ENCODE results near the gene GALNT10.

The GALNT10 gene

GRCh38 chr5:154315756-154316155 is 125.2 kb downstream of the GALNT10 start:
- H3K36me3 ChIP-seq (ENCODE audit: control insufficient read depth, insufficient read depth, low read length), result no peaks in the 10 kb centered on the region
- H3K4me3 ChIP-seq (ENCODE audit: low read length), result no peak overlapping the region
- no peaks in the 10 kb centered on the region for H3K27me3 ChIP-seq (ENCODE audit: control insufficient read depth, insufficient read depth, low read length)
- H3K9ac ChIP-seq (ENCODE audit: low read length), result no peak overlapping the region
- peaks cover 13% of the 10 kb centered on the region for H3K4me1 ChIP-seq (ENCODE audit: control insufficient read depth, insufficient read depth, low read length)
- no peaks in the 10 kb centered on the region for H3K9me3 ChIP-seq (ENCODE audit: control insufficient read depth, low read length)

DNA sequence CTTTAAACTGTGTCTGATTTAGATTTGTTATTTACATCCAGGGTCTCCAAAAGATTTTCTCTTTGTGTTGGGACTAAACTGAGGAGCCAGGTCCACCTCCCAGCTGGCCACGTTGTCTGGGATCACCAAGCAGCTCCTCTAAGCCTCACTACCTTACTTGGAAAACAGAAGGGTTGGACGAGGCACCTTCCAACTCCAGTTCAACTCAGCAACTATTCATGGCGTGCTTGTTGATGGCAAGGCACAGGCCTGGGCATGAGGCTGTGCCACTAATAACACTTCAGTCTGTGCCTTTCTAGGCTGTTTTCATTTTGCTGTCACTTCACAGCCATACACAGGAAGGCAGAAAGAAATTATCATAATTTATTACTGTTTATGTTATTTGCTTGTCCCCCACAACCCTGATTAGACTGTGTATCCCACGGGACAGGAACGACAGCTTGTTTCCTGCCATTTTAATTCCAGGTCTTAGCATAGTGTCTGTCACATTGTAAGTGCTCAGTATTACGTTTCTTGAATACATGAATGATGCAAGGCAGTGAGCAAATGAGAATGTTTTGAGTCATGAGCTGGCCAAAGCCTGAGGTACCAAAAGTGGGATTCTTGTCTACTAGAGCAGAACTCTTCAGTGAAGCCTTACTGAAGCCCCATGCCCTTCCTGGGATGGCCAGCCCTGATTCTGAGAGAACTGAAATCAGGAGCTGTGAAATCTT is 125.8 kb downstream of the GALNT10 start:
- Histone ChIP-seq H3K9me3 (ENCODE audit: control insufficient read depth, low read length) (no peaks in the 10 kb centered on the region), H3K4me1 (ENCODE audit: control insufficient read depth, insufficient read depth, low read length) (peaks cover 14% of the 10 kb centered on the region)

DNA sequence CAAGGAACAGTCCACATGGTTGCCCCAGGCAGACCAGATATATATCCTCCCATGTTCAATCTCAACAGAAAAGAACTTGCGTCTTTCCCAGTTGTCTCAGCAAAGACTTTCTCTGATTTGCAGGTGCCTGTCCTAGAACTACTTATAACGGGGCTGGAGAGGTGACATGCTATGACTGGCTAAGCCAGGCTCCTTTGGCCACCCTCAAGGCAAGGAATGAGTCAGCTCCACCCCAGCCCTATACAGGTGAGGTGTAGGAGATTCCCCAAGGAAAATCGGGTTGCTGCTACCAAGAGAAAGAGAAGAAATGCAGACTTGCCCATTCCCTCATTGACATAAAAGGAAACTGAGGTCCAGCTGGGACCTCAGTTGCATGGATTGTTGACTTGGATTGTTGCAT is 127.4 kb downstream of the GALNT10 start:
- H3K9ac ChIP-seq (ENCODE audit: low read length), result no peak overlapping the region
- no peaks in the 10 kb centered on the region for H3K36me3 ChIP-seq (ENCODE audit: control insufficient read depth, insufficient read depth, low read length)
- H3K4me1 ChIP-seq (ENCODE audit: control insufficient read depth, insufficient read depth, low read length), result peaks cover 6% of the 10 kb centered on the region
- no peaks in the 10 kb centered on the region for H3K27me3 ChIP-seq (ENCODE audit: control insufficient read depth, insufficient read depth, low read length)
- no peaks in the 10 kb centered on the region for H3K9me3 ChIP-seq (ENCODE audit: control insufficient read depth, low read length)
- no peak overlapping the region for H3K4me3 ChIP-seq (ENCODE audit: low read length)

More for the DNA sequence above, 125.8 kb downstream of the GALNT10 start:
- Histone ChIP-seq H3K9ac (ENCODE audit: low read length) (no peak overlapping the region), H3K36me3 (ENCODE audit: control insufficient read depth, insufficient read depth, low read length) (no peaks in the 10 kb centered on the region), H3K4me3 (ENCODE audit: low read length) (no peak overlapping the region), H3K27me3 (ENCODE audit: control insufficient read depth, insufficient read depth, low read length) (no peaks in the 10 kb centered on the region)

DNA sequence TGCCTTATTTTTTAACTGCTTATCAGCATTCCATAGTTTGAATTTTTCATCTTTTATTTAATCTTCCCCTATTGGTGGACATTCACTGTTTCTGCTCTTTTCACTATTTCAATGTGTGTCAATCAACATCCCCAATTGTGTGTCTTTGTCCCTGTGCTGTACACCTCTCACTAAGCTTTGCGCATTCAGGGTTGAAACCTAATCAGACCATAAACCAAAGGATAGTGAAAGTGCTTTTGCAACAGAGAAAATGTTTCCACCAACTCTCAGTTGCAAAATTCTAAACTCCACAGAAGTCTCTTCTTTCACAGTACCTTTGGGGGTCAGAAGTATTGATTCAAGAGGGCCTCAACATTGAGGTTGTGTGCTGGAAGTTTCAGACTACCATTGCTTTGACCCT is 128.2 kb downstream of the GALNT10 start:
- Histone ChIP-seq H3K4me3 (ENCODE audit: low read length) (no peak overlapping the region), H3K4me1 (ENCODE audit: control insufficient read depth, insufficient read depth, low read length) (peaks cover 6% of the 10 kb centered on the region), H3K9me3 (ENCODE audit: control insufficient read depth, low read length) (no peaks in the 10 kb centered on the region), H3K9ac (ENCODE audit: low read length) (no peak overlapping the region), H3K36me3 (ENCODE audit: control insufficient read depth, insufficient read depth, low read length) (no peaks in the 10 kb centered on the region), H3K27me3 (ENCODE audit: control insufficient read depth, insufficient read depth, low read length) (no peaks in the 10 kb centered on the region)

- Histone ChIP-seq H3K4me3 (ENCODE audit: low read length) (no peak overlapping the region), H3K9me3 (ENCODE audit: control insufficient read depth, low read length) (no peaks in the 10 kb centered on the region), H3K36me3 (ENCODE audit: control insufficient read depth, insufficient read depth, low read length) (no peaks in the 10 kb centered on the region), H3K9ac (ENCODE audit: low read length) (no peak overlapping the region), H3K4me1 (ENCODE audit: control insufficient read depth, insufficient read depth, low read length) (peaks cover 6% of the 10 kb centered on the region), H3K27me3 (ENCODE audit: control insufficient read depth, insufficient read depth, low read length) (no peaks in the 10 kb centered on the region)
These were observed 129.2 kb downstream of the GALNT10 start for GRCh38 chr5:154319736-154320135.

GRCh38 chr5:154320224-154321089 is 129.9 kb downstream of the GALNT10 start:
- Histone ChIP-seq H3K9ac (ENCODE audit: low read length) (no peak overlapping the region), H3K4me3 (ENCODE audit: low read length) (no peak overlapping the region), H3K4me1 (ENCODE audit: control insufficient read depth, insufficient read depth, low read length) (peaks cover 6% of the 10 kb centered on the region), H3K36me3 (ENCODE audit: control insufficient read depth, insufficient read depth, low read length) (no peaks in the 10 kb centered on the region), H3K27me3 (ENCODE audit: control insufficient read depth, insufficient read depth, low read length) (no peaks in the 10 kb centered on the region), H3K9me3 (ENCODE audit: control insufficient read depth, low read length) (no peaks in the 10 kb centered on the region)

- Histone ChIP-seq H3K36me3 (ENCODE audit: control insufficient read depth, insufficient read depth, low read length) (no peaks in the 10 kb centered on the region), H3K9me3 (ENCODE audit: control insufficient read depth, low read length) (no peaks in the 10 kb centered on the region), H3K4me3 (ENCODE audit: low read length) (no peak overlapping the region), H3K9ac (ENCODE audit: low read length) (no peak overlapping the region), H3K27me3 (ENCODE audit: control insufficient read depth, insufficient read depth, low read length) (no peaks in the 10 kb centered on the region), H3K4me1 (ENCODE audit: control insufficient read depth, insufficient read depth, low read length) (peaks cover 6% of the 10 kb centered on the region)
These were observed 131.0 kb downstream of the GALNT10 start for GRCh38 chr5:154321546-154321945.

- Histone ChIP-seq H3K4me3 (ENCODE audit: low read length) (no peak overlapping the region), H3K27me3 (ENCODE audit: control insufficient read depth, insufficient read depth, low read length) (no peaks in the 10 kb centered on the region), H3K9ac (ENCODE audit: low read length) (no peak overlapping the region), H3K36me3 (ENCODE audit: control insufficient read depth, insufficient read depth, low read length) (no peaks in the 10 kb centered on the region), H3K4me1 (ENCODE audit: control insufficient read depth, insufficient read depth, low read length) (peaks cover 6% of the 10 kb centered on the region), H3K9me3 (ENCODE audit: control insufficient read depth, low read length) (no peaks in the 10 kb centered on the region)
These were observed 133.5 kb downstream of the GALNT10 start for GRCh38 chr5:154324033-154324432.

DNA sequence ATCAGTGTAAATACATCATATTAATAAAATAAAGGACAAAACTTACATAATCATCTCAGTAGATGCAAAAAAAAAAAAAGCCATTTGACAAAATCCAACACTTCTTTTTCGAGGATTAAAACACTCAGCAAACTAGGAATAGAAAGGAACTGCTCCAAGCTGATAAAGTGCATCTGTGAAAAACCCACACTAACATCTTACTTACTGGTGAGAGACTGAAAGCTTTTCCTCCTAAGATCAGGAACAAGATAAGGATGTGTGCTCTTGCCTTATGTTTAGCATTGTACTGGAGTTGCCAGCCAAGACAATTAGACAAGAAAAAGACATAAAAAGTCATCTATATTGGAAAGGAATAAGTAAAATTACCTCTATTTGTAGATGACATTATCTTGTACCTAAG is 135.0 kb downstream of the GALNT10 start:
- H3K4me1 ChIP-seq (ENCODE audit: control insufficient read depth, insufficient read depth, low read length), result peaks cover 3% of the 10 kb centered on the region
- no peaks in the 10 kb centered on the region for H3K27me3 ChIP-seq (ENCODE audit: control insufficient read depth, insufficient read depth, low read length)
- no peaks in the 10 kb centered on the region for H3K36me3 ChIP-seq (ENCODE audit: control insufficient read depth, insufficient read depth, low read length)
- H3K9ac ChIP-seq (ENCODE audit: low read length), result no peak overlapping the region
- H3K4me3 ChIP-seq (ENCODE audit: low read length), result no peak overlapping the region
- no peaks in the 10 kb centered on the region for H3K9me3 ChIP-seq (ENCODE audit: control insufficient read depth, low read length)

GRCh38 chr5:154329062-154329461 is 138.5 kb downstream of the GALNT10 start:
- Histone ChIP-seq H3K4me3 (ENCODE audit: low read length) (no peak overlapping the region), H3K27me3 (ENCODE audit: control insufficient read depth, insufficient read depth, low read length) (no peaks in the 10 kb centered on the region), H3K36me3 (ENCODE audit: control insufficient read depth, insufficient read depth, low read length) (no peaks in the 10 kb centered on the region), H3K4me1 (ENCODE audit: control insufficient read depth, insufficient read depth, low read length) (no peaks in the 10 kb centered on the region), H3K9ac (ENCODE audit: low read length) (no peak overlapping the region), H3K9me3 (ENCODE audit: control insufficient read depth, low read length) (no peaks in the 10 kb centered on the region)

DNA sequence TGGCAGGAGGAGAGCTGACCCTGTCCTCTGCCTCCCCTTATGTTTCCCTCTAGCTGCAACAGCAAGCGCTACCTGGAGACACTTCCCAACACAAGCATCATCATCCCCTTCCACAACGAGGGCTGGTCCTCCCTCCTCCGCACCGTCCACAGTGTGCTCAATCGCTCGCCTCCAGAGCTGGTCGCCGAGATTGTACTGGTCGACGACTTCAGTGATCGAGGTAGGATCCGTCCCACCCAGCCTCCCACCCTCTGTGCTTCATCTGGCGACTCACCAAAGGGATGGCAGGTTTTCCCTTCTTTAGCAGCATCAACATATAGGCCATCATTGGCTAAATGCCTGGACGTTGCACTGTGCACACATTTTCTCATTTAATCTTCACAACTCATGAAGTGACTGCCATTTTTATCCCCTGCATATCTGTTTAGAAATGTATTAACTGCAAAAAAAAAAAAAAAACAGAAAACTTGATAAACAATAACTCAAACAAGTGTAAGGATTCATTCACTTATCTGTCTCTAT is 139.0 kb downstream of the GALNT10 start:
- no peak overlapping the region for H3K4me3 ChIP-seq (ENCODE audit: low read length)
- H3K27me3 ChIP-seq (ENCODE audit: control insufficient read depth, insufficient read depth, low read length), result no peaks in the 10 kb centered on the region
- H3K9ac ChIP-seq (ENCODE audit: low read length), result no peak overlapping the region
- no peaks in the 10 kb centered on the region for H3K9me3 ChIP-seq (ENCODE audit: control insufficient read depth, low read length)
- no peaks in the 10 kb centered on the region for H3K36me3 ChIP-seq (ENCODE audit: control insufficient read depth, insufficient read depth, low read length)
- H3K4me1 ChIP-seq (ENCODE audit: control insufficient read depth, insufficient read depth, low read length), result no peaks in the 10 kb centered on the region

DNA sequence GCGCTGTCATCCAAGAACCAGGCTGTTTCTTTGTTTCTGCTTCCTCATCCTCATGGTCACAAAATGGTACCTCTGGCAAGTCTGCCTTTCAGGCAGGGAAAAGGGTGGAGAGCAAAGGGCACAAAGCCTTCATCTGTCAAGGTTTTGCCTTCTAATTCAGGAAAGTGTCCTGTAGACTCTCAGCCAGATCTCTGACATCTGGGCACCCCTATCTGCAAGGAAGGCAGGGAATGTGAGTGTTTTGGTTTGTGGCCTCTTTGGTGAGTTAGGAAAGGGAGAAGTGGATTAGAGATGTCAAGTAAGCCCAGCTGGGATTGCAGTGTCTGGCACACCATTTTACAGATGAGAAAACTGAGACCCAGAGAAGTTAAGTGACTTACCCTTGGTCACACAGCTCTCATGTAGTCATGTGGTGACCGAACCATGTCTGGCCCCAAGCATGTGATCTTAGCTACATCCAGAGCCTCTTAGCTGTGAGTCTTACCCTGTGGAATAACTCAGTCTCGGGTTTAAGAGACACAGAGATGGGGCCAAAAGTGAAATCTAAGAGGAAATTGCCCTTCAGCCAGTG is 139.6 kb downstream of the GALNT10 start:
- Histone ChIP-seq H3K27me3 (ENCODE audit: control insufficient read depth, insufficient read depth, low read length) (no peaks in the 10 kb centered on the region), H3K9ac (ENCODE audit: low read length) (no peak overlapping the region), H3K36me3 (ENCODE audit: control insufficient read depth, insufficient read depth, low read length) (no peaks in the 10 kb centered on the region)

More for the DNA sequence above, 139.6 kb downstream of the GALNT10 start:
- no peaks in the 10 kb centered on the region for H3K9me3 ChIP-seq (ENCODE audit: control insufficient read depth, low read length)
- no peak overlapping the region for H3K4me3 ChIP-seq (ENCODE audit: low read length)
- H3K4me1 ChIP-seq (ENCODE audit: control insufficient read depth, insufficient read depth, low read length), result no peaks in the 10 kb centered on the region

All from mucosa of stomach (tissue), 1 donor.